ENCODE data around the gene PRR19.

PRR19 gene

DNA sequence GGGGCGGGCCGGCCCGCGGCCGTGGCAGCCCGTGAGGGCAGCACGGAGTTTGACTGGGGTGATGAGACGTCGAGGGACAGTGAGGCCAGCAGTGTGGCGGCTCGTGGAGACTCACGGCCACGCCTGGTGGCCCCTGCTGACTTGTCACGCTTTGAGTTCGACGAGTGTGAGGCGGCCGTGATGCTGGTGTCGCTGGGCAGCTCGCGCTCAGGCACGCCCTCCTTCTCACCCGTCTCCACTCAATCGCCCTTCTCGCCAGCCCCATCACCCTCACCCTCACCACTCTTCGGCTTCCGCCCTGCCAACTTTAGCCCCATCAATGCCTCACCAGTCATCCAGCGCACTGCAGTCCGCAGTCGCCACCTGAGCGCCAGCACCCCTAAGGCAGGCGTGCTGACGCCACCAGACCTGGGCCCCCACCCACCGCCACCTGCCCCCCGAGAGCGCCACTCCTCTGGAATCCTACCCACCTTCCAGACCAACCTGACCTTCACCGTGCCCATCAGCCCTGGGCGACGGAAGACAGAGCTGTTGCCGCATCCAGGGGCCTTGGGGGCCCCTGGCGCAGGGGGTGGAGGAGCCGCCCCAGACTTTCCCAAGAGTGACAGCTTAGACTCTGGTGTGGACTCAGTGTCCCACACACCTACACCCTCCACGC lies 28.4 kb upstream of the PRR19 start:
- TF ChIP-seq SPI1 (IDR thresholded peaks at IDR 0.05; ENCODE audit: borderline replicate concordance, low read depth) (no peak), CTCF (IDR thresholded peaks at IDR 0.05; ENCODE audit: insufficient read depth, low read length) (no peak), GABPA (IDR thresholded peaks at IDR 0.05; ENCODE audit: low read depth) (no peak), POLR2AphosphoS5 (IDR thresholded peaks at IDR 0.05; ENCODE audit: low read depth) (no peak)
- TF ChIP-seq, protein P1, sequence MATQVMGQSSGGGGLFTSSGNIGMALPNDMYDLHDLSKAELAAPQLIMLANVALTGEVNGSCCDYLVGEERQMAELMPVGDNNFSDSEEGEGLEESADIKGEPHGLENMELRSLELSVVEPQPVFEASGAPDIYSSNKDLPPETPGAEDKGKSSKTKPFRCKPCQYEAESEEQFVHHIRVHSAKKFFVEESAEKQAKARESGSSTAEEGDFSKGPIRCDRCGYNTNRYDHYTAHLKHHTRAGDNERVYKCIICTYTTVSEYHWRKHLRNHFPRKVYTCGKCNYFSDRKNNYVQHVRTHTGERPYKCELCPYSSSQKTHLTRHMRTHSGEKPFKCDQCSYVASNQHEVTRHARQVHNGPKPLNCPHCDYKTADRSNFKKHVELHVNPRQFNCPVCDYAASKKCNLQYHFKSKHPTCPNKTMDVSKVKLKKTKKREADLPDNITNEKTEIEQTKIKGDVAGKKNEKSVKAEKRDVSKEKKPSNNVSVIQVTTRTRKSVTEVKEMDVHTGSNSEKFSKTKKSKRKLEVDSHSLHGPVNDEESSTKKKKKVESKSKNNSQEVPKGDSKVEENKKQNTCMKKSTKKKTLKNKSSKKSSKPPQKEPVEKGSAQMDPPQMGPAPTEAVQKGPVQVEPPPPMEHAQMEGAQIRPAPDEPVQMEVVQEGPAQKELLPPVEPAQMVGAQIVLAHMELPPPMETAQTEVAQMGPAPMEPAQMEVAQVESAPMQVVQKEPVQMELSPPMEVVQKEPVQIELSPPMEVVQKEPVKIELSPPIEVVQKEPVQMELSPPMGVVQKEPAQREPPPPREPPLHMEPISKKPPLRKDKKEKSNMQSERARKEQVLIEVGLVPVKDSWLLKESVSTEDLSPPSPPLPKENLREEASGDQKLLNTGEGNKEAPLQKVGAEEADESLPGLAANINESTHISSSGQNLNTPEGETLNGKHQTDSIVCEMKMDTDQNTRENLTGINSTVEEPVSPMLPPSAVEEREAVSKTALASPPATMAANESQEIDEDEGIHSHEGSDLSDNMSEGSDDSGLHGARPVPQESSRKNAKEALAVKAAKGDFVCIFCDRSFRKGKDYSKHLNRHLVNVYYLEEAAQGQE (IDR thresholded peaks at IDR 0.05; ENCODE audit: insufficient replicate concordance, low read depth) = no peak
- no peak for DNase-seq (ENCODE audit: low read depth in 1 of 2, low spot score in 1 of 2)
- Histone ChIP-seq H3K27ac (replicated peaks) (no peak overlapping the region), H3K27me3 (ENCODE audit: insufficient read depth, poor library complexity, severe bottlenecking) (no peaks in the 10 kb centered on the region), H3K4me3 (replicated peaks; ENCODE audit: insufficient read depth, low read length) (no peak overlapping the region)

DNA sequence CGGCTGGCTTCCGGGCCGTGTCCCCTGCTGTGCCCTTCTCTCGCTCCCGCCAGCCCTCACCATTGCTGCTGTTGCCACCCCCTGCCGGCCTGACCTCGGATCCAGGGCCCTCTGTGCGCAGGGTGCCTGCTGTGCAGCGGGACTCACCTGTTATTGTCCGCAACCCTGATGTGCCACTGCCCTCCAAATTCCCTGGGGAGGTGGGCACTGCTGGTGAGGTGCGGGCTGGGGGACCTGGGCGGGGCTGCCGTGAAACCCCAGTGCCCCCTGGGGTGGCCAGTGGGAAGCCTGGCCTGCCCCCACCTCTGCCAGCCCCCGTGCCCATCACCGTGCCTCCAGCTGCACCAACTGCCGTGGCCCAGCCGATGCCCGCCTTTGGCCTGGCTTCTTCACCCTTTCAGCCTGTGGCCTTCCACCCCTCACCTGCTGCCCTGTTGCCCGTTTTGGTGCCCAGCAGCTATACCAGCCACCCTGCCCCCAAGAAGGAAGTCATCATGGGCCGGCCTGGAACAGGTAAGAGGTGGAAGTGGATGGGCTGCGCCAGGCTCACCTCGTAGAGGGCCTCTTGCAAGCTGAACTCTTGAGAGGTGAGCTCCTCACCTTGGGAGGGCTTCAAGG lies 27.8 kb upstream of the PRR19 start:
- DNase-seq (ENCODE audit: low read depth in 1 of 2, low spot score in 1 of 2) = no peak
- TF ChIP-seq, protein P1 (IDR thresholded peaks at IDR 0.05; ENCODE audit: insufficient replicate concordance, low read depth) = no peak
- no peak for TF ChIP-seq CTCF (IDR thresholded peaks at IDR 0.05; ENCODE audit: insufficient read depth, low read length)
- TF ChIP-seq POLR2AphosphoS5 (IDR thresholded peaks at IDR 0.05; ENCODE audit: low read depth) = no peak
- no peak overlapping the region for H3K4me3 ChIP-seq (replicated peaks; ENCODE audit: insufficient read depth, low read length)
- no peak overlapping the region for H3K27ac ChIP-seq (replicated peaks)
- H3K27me3 ChIP-seq (ENCODE audit: insufficient read depth, poor library complexity, severe bottlenecking) = no peaks in the 10 kb centered on the region

DNA sequence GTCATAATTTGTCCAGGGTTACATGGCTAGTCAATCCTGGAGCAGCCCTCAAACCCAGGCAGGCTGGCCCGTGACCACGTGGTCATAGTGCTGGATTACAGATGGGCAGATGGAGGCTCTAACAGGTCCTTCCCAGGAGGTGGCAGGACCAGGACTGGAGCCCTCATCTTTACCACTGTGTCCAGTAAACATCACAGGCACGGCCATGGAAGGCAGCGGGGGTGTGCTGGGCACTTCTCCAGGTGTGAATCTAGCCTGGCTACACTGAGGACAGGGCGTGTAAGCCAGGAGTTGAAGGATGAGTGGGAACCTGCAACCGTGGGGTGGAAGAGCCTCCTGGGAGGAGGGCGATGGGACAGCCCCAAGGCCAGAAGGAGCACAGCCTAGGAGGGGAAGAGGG lies 26.8 kb upstream of the PRR19 start:
- DNase-seq (ENCODE audit: low read depth in 1 of 2, low spot score in 1 of 2) = no peak
- no peaks in the 10 kb centered on the region for H3K27me3 ChIP-seq (ENCODE audit: insufficient read depth, poor library complexity, severe bottlenecking)
- H3K4me3 ChIP-seq (replicated peaks; ENCODE audit: insufficient read depth, low read length) = no peak overlapping the region
- no peak overlapping the region for H3K27ac ChIP-seq (replicated peaks)
- TF ChIP-seq CTCF (IDR thresholded peaks at IDR 0.05; ENCODE audit: insufficient read depth, low read length) = no peak
- TF ChIP-seq, protein P1 (IDR thresholded peaks at IDR 0.05; ENCODE audit: insufficient replicate concordance, low read depth) = no peak

All from HL-60 (cell line).